MV-4-11 (cell line): Measurements from ENCODE around the gene E2F1.
"Not testable (repeated sequence)": the region's sequence is repeated elsewhere in the genome, so short reads cannot be mapped to it uniquely, and the experiment has no call there.

ENCODE experiments used
- DNase-seq: peaks from one replicate; lab custom pipeline; 2025; lab: John Stamatoyannopoulos, UW

E2F1 gene

GRCh38 chr20:33640287-33640686 is 45.9 kb downstream of the E2F1 start:
- DNase-seq = peak; percentile 41

GRCh38 chr20:33636776-33637175 is 49.4 kb downstream of the E2F1 start:
- DNase-seq = no peak

- DNase-seq = no peak
Observed at GRCh38 chr20:33635341-33635740, 50.8 kb downstream of the E2F1 start.

GRCh38 chr20:33631910-33632309 is 54.3 kb downstream of the E2F1 start:
- DNase-seq = not testable (repeated sequence)

DNA sequence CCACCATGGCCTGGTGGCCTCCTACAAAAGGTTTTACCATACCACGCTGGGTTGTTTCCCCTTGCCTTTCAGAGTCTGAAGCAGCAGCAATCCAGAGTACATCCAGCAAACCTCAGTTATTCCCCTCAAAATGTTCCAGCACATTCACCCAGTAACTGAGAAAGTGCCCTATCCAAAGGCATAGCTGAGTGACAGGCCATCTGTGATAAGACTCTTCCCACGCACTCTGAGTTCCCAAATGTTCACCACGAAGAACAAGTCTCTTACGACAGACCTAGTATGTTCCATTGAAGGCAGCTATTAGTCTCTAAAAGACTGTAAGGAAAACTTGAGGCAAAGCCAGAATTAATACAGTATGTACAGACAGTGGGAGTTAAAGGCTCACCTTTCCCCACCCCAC is 55.7 kb downstream of the E2F1 start:
- no peak for DNase-seq

GRCh38 chr20:33629979-33630378 is 56.2 kb downstream of the E2F1 start:
- no peak for DNase-seq

GRCh38 chr20:33629533-33629932 is 56.7 kb downstream of the E2F1 start:
- DNase-seq = no peak

GRCh38 chr20:33627577-33628216 is 58.5 kb downstream of the E2F1 start:
- DNase-seq = no peak

- DNase-seq = no peak
Observed at GRCh38 chr20:33626190-33626589, 60.0 kb downstream of the E2F1 start.
